DOHH2 (cell line): ENCODE results near the gene SPRR4.

Experiments used
- CTCF ChIP-seq: fragments of 200-600 bp; sonication (generic); IDR thresholded peaks from one replicate; pipeline ENCODE4 v1.5.1; 2014; ENCODE audit warnings: antibody characterized with exemption, mild to moderate bottlenecking, low read depth, low read length; ENCODE audit not compliant: poor library complexity, severe bottlenecking
- EZH2phosphoT487 ChIP-seq: fragments of 200-600 bp; sonication (generic); IDR thresholded peaks from 2 replicates; pipeline ENCODE4 v1.6.1; 2017; ENCODE audit warnings: borderline replicate concordance, mild to moderate bottlenecking, antibody characterized with exemption, low read length, moderate library complexity, mixed read lengths

GRCh38 chr1:152964536-152964935, 5.9 kb upstream of the SPRR4 start:
- TF ChIP-seq EZH2phosphoT487 (no peak), CTCF (no peak)
